Lower lobe of right lung (tissue), 2 donors: ENCODE data around the gene GRIN2C. TPM values are rescaled to one million over a fixed set of nuclear protein-coding genes. Genes with fewer than 3 reads are reported as not detected.

Experiments used
- ATAC-seq, 2 donors: fragments of 200-7000 bp; cut with Tn5 transposase; one replicate each; pipeline ENCODE4 v1.9.1; 2020 to 2022; ENCODE audit warnings: mild to moderate bottlenecking in 2 of 2, moderate library complexity in 2 of 2
- DNase-seq: peaks from one replicate; pipeline ENCODE4 v3.0.0-alpha.2; 2020
- H3K27ac ChIP-seq: fragments of 200-600 bp; one replicate; pipeline ENCODE4 v1.8.0; 2022
- H3K27me3 ChIP-seq: fragments of 200-600 bp; one replicate; pipeline ENCODE4 v1.8.0; 2022; ENCODE audit warnings: low read depth
- H3K36me3 ChIP-seq: fragments of 200-600 bp; one replicate; pipeline ENCODE4 v1.8.0; 2022; ENCODE audit warnings: mild to moderate bottlenecking
- H3K4me1 ChIP-seq: fragments of 200-600 bp; one replicate; pipeline ENCODE4 v1.8.0; 2022
- H3K4me3 ChIP-seq: fragments of 200-600 bp; one replicate; pipeline ENCODE4 v1.8.0; 2022; ENCODE audit warnings: mild to moderate bottlenecking
- H3K9me3 ChIP-seq: fragments of 200-600 bp; one replicate; pipeline ENCODE4 v1.8.0; 2022
- intact Hi-C: fragments of 100-400 bp; cut with DNase I; formaldehyde crosslinking; loops from one replicate; pipeline ENCODE4 v1.11.0; 2022
- total RNA-seq: library from RNA; stranded (reverse); fragmentation: NEBNext Ultra II Directional; extraction: Animal tissue kit (Norgen Biotek cat#: 25700); gene quantifications from one replicate; pipeline ENCODE4 v1.2.1, GENCODE V29; 2021
- TF ChIP-seq, protein P1 (sequence below): fragments of 200-600 bp; IDR thresholded peaks from one replicate; pipeline ENCODE4 v1.8.0; 2022; ENCODE audit warnings: antibody characterized with exemption, mild to moderate bottlenecking
- donor health status: DM: no; HTN: yes; CAD: no; lungs with severe emphysema.

The GRIN2C gene
- total RNA-seq, 1 donor from 2014 or later = 0.83 TPM

DNA sequence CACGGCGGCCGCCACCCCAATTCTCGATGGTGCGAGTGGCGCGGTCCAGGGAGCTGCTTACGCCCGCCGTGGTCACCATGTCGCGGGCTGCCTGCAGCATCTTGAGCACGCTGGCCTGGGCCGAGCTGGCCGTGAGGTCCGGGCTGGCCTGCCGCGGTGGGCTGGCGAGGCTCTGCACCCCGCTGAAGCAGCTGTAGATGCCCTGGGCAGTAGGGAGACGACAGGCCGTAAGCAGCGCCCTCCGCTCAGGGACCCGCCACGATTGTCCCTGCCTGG lies 16.4 kb downstream of the GRIN2C start:
- DNase-seq = no peak
- TF ChIP-seq, protein P1, sequence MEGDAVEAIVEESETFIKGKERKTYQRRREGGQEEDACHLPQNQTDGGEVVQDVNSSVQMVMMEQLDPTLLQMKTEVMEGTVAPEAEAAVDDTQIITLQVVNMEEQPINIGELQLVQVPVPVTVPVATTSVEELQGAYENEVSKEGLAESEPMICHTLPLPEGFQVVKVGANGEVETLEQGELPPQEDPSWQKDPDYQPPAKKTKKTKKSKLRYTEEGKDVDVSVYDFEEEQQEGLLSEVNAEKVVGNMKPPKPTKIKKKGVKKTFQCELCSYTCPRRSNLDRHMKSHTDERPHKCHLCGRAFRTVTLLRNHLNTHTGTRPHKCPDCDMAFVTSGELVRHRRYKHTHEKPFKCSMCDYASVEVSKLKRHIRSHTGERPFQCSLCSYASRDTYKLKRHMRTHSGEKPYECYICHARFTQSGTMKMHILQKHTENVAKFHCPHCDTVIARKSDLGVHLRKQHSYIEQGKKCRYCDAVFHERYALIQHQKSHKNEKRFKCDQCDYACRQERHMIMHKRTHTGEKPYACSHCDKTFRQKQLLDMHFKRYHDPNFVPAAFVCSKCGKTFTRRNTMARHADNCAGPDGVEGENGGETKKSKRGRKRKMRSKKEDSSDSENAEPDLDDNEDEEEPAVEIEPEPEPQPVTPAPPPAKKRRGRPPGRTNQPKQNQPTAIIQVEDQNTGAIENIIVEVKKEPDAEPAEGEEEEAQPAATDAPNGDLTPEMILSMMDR = no peak
- Histone ChIP-seq H3K9me3 (no peaks in the 10 kb centered on the region), H3K4me3 (peak overlapping the region; percentile 51), H3K4me1 (peaks cover 22% of the 10 kb centered on the region), H3K27ac (no peak overlapping the region), H3K36me3 (no peaks in the 10 kb centered on the region), H3K27me3 (no peaks in the 10 kb centered on the region)
- no peak for ATAC-seq
- intact Hi-C loops = no loop called here

DNA sequence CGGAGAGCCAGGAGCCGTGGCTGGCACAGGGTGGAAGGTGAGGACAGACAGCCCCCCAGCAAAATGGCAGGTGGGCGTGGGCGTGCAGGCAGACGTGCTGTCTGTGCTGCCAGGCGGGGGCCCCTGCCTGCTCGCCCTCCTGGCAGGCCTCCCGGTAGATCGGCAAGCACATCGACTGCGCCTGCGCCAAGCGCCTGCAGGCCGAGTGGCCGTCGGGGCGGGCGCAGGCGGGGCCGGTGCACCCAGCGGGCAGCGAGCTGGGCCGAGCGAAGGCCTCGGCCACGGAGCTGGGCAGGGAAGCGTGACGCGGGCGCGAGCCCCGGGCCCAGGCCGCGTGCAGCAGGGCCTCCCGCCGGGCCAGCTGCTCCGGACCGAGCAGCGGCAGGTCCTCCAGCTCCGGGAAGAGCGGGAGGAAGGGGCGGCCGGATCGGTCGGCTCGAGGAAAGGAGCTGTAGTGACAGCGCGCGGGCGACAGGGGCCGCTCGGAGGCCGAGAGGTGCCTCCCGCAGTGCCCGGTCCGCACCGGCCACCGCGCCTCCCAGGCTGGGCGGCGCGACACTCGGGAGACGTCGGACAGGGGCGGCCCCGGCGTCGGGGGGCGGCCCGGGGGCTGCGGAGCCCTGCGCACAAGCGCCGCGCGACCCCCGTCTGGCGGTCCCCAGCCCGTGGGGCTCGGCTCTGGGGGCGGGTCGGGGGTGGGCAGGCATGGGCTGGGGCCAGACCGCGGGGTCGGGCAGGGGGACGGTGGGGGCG lies 16.9 kb downstream of the GRIN2C start:
- Histone ChIP-seq H3K4me3 (peak overlapping the region; percentile 51), H3K27ac (peak overlapping the region; percentile 41), H3K4me1 (peaks cover 22% of the 10 kb centered on the region), H3K27me3 (no peaks in the 10 kb centered on the region), H3K9me3 (no peaks in the 10 kb centered on the region), H3K36me3 (no peaks in the 10 kb centered on the region)
- ATAC-seq (peak; percentile 88 to 92), DNase-seq (peak; percentile 87)
- intact Hi-C loops = no loop called here
- TF ChIP-seq, protein P1 = peak; percentile 65

DNA sequence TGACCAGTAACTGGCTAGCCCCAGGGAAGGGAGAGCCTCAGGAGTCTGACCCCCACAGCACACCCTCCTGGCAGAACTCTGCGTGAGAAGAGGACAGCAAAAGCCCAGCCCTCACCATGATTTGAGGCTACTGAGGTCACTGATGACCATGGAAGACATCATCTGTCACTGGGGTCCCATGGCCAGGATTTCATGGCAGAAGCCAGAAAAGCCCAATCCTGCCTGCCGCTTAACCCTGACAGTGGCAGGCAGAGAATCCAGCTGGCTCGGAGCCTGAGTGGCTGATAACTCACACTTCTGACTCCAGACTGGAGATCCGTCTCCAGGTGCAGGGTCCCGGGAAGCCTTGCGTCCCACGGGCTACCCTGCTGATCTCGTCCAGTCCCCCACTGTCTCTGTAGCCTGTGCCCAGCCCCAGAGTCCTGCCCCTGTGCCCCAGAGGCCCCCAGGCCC lies 17.5 kb downstream of the GRIN2C start:
- TF ChIP-seq, protein P1 = no peak
- intact Hi-C loops = no loop called here
- peaks cover 22% of the 10 kb centered on the region for H3K4me1 ChIP-seq
- no peak for ATAC-seq
- no peaks in the 10 kb centered on the region for H3K27me3 ChIP-seq
- peak overlapping the region; percentile 57 for H3K27ac ChIP-seq
- peaks cover under 1% of the 10 kb centered on the region for H3K36me3 ChIP-seq
- peak overlapping the region; percentile 51 for H3K4me3 ChIP-seq
- no peak for DNase-seq
- H3K9me3 ChIP-seq = no peaks in the 10 kb centered on the region

DNA sequence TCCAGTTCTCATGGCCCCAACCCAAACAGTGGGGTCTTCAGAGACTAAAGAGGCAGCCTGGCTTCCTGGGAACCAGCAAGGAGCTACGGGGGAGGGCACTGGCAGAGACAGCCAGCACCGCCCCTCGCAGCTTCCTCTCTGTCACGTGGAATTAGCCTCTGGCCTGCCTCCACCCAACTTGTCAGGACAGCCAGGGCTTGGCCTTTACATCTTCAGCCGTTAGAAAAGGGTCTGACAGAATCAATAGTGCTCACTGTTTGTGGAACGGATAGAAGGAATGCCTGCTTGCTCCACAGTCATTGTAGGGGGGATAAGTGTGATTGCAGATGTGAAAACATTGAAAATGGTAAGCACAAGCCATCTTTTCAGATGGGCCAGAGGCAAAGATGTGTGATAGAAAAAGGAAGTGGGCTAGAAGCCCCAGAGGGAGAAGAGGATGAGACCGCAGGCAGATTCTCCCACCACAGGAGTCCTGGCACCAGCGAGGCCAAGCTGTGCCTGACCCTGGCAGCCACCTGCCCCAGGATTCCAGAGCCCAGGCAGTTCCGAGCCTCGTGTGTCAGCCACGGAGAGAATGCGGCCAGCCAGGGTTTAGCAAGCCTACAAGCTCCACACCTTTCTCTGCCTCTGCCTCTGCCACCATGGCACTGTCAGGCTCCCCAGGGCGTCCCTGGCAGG lies 18.6 kb downstream of the GRIN2C start:
- peaks cover 22% of the 10 kb centered on the region for H3K4me1 ChIP-seq
- H3K27me3 ChIP-seq = no peaks in the 10 kb centered on the region
- no peak overlapping the region for H3K4me3 ChIP-seq
- TF ChIP-seq, protein P1 = no peak
- H3K27ac ChIP-seq = peak overlapping the region; percentile 57
- peak; percentile 35 to 39 for ATAC-seq
- intact Hi-C loops = no loop called here
- peaks cover 11% of the 10 kb centered on the region for H3K36me3 ChIP-seq
- DNase-seq = peak; percentile 73
- no peaks in the 10 kb centered on the region for H3K9me3 ChIP-seq

DNA sequence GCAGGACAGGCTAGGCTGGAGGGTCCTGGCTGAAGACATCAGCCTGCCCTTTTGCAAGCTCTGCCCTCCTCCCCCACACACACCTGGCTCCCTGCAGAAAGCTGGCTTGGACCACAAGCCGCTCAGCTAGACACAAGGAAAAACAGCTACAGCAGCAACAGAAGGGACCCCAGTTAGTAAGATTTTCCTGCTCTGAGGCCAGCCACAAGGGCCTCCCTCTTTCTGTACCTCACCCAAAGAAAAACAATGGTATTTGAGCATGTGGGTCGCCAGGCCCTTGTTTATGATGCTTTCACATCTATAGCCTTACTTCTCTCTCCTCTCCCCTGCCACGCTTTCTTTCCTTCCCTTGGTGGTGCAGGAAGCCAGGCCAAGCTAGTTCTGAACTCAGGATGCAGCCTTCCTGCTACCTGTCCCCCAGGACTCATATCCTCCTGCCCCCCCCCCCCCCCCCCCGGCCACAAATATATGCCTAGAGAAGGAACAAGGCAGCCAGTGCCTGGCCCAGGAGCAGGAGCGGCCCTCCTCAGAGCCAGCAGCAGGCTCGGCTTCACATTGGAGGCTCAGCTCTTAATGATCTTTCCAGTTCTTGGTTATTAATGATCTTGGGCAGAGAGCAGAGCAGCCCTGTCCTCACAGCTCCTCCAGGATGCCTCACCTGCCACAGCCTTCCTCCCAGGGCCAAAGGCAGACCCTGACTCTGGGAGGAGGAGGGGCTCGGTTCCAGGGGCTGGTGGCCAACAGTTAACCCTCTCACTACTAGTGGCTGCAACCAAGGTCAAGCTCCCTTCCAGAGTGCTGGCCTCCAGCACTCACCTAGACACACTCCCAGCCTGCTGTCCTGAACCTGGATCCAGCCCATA lies 19.5 kb downstream of the GRIN2C start:
- TF ChIP-seq, protein P1 = no peak
- Histone ChIP-seq H3K27me3 (no peaks in the 10 kb centered on the region), H3K4me1 (peaks cover 22% of the 10 kb centered on the region), H3K27ac (peak overlapping the region; percentile 57), H3K36me3 (peaks cover 18% of the 10 kb centered on the region), H3K4me3 (no peak overlapping the region), H3K9me3 (no peaks in the 10 kb centered on the region)
- DNase-seq (no peak), ATAC-seq (no peak)
- intact Hi-C loops = no loop called here
